ENCODE measurements around the gene DNAJB8. TPM values are rescaled to one million over a fixed set of nuclear protein-coding genes. Genes with fewer than 3 reads are reported as not detected.
A peak's percentile ranks its signal among the peaks of the same experiment; 100 is the strongest.

DNAJB8 gene
- total RNA-seq, 1 donor from 2014 or later: not detected

DNA sequence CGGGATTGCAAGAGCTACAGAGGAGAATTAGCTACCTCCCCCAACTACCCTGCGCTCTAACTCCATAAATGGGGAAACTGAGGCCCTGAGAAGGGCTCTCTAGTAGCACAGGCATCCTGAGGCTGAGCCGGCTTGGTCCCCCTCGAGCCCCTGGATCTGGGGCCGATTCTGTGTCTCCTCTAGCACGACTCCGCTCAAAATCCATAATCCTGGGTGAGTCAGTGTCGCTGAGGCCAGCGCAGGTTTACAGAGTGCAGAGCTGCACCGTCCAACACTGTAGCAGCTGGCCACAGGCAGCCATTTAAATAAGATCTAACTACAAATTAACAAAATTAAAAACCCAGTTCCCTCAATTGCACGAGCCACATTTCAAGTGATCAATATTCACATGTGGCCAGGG lies 15.5 kb upstream of the DNAJB8 start:
- Histone ChIP-seq H3K9me3 (no peaks in the 10 kb centered on the region), H3K4me1 (peaks cover 32% of the 10 kb centered on the region), H3K27me3 (ENCODE audit: low read depth) (peaks cover 75% of the 10 kb centered on the region), H3K36me3 (peaks cover 10% of the 10 kb centered on the region), H3K4me3 (peak overlapping the region; percentile 65), H3K27ac (peak overlapping the region; percentile 60)
- TF ChIP-seq, protein P1, sequence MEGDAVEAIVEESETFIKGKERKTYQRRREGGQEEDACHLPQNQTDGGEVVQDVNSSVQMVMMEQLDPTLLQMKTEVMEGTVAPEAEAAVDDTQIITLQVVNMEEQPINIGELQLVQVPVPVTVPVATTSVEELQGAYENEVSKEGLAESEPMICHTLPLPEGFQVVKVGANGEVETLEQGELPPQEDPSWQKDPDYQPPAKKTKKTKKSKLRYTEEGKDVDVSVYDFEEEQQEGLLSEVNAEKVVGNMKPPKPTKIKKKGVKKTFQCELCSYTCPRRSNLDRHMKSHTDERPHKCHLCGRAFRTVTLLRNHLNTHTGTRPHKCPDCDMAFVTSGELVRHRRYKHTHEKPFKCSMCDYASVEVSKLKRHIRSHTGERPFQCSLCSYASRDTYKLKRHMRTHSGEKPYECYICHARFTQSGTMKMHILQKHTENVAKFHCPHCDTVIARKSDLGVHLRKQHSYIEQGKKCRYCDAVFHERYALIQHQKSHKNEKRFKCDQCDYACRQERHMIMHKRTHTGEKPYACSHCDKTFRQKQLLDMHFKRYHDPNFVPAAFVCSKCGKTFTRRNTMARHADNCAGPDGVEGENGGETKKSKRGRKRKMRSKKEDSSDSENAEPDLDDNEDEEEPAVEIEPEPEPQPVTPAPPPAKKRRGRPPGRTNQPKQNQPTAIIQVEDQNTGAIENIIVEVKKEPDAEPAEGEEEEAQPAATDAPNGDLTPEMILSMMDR (IDR thresholded peaks at IDR 0.05): no peak
- intact Hi-C loops (cut with DNase I): no loop called here
- DNase-seq (peak; percentile 34), ATAC-seq (no peak)

DNA sequence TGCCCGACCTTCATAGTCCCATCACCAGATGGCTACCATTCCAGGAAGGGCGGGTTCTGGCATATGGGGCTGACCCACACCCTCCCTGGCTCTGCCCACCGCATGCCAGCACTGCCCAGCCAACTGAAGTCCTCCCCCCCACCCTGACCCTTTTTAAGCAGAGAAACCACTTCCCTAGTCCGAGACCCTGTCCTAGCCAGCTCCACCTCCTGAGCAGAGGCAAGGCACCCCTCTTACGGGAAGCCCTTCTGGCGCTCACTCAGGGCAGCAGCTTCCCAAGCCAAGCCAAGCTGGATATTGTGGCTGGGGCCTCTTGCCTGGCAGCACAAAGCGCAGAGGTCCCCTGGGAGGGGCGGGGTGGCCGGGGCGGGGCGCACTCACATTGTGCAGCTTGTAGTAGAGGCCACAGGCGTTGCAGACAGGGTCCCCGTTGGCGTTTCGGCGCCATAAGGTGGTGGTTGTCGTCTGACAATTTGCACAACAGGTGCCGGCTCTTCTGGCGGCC lies 14.8 kb upstream of the DNAJB8 start:
- Histone ChIP-seq H3K36me3 (peaks cover 10% of the 10 kb centered on the region), H3K9me3 (no peaks in the 10 kb centered on the region), H3K4me1 (peaks cover 25% of the 10 kb centered on the region), H3K27me3 (ENCODE audit: low read depth) (peaks cover 71% of the 10 kb centered on the region), H3K4me3 (peak overlapping the region; percentile 32), H3K27ac (peak overlapping the region; percentile 60)
- DNase-seq (peak; percentile 52), ATAC-seq (peak in 1 of 2 donors; percentile 25)
- intact Hi-C loops (cut with DNase I): no loop called here
- TF ChIP-seq, protein P1 (IDR thresholded peaks at IDR 0.05): no peak

DNA sequence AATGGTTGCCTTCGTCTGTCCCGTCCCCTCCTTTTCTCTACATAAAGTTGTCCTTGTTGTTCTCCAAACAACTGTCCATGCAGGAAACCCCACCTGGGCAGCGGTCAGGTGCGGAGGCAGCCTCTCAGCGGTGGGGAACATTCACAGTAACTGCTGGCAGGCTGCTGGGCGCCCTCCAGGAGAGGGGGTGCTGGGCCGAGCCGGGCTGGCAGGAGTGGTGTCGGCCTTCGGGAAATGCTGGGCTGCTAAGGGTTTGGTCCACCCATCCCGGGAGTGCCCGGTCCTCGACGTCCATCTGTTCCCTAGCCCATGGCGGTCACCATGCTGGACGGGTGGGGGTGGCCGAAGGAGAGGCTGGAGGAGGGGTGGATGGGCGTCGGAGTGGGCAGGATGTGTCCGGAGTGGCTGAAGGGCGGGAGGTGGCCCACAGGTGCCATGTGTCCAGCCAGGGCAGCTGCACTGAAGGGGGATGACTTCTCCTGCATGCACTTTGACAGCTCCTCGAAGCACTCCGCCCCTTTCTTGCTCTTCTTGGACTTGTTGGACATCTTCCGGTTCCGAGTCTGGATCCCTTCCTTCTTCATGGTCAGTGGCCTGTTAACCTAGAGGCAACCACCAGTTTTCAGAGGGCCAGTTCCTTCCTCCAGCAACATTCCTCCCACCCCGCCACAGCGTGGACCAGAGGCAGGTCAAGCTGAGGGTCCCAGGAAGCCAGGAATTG lies 14.2 kb upstream of the DNAJB8 start:
- intact Hi-C loops (cut with DNase I): no loop called here

DNA sequence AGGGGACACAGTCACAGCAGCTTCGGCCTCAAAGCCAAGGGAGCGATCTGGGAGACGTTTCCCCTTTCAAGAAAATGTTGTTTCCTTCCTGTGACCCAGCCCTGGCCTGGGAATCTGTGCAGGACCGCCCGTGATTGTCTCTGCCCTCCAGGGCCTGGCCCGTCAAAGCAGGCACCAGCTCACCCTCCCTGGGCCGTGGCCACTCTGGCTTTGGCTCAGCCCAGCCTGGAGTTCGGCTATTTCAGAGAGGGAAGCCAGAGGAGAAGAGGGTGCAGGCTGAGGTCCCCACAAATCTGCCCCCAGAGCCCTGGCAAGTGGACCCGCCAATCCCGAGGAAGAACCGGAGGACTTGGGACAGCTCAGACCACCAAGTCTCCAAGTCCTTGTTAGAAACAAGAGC lies 13.6 kb upstream of the DNAJB8 start:
- H3K9me3 ChIP-seq: no peaks in the 10 kb centered on the region
- ATAC-seq: no peak
- peaks cover 59% of the 10 kb centered on the region for H3K27me3 ChIP-seq (ENCODE audit: low read depth)
- peak overlapping the region; percentile 32 for H3K4me3 ChIP-seq
- H3K36me3 ChIP-seq: peaks cover 10% of the 10 kb centered on the region
- TF ChIP-seq, protein P1 (IDR thresholded peaks at IDR 0.05): no peak
- no peak overlapping the region for H3K27ac ChIP-seq
- intact Hi-C loops (cut with DNase I): no loop called here
- DNase-seq: no peak
- peaks cover 23% of the 10 kb centered on the region for H3K4me1 ChIP-seq

More for the DNA sequence above, 14.2 kb upstream of the DNAJB8 start:
- no peak for DNase-seq
- no peak for ATAC-seq
- peak overlapping the region; percentile 60 for H3K27ac ChIP-seq
- H3K9me3 ChIP-seq: no peaks in the 10 kb centered on the region
- H3K27me3 ChIP-seq (ENCODE audit: low read depth): peaks cover 65% of the 10 kb centered on the region
- H3K36me3 ChIP-seq: peaks cover 10% of the 10 kb centered on the region
- peaks cover 23% of the 10 kb centered on the region for H3K4me1 ChIP-seq
- TF ChIP-seq, protein P1 (IDR thresholded peaks at IDR 0.05): no peak
- H3K4me3 ChIP-seq: peak overlapping the region; percentile 32

DNA sequence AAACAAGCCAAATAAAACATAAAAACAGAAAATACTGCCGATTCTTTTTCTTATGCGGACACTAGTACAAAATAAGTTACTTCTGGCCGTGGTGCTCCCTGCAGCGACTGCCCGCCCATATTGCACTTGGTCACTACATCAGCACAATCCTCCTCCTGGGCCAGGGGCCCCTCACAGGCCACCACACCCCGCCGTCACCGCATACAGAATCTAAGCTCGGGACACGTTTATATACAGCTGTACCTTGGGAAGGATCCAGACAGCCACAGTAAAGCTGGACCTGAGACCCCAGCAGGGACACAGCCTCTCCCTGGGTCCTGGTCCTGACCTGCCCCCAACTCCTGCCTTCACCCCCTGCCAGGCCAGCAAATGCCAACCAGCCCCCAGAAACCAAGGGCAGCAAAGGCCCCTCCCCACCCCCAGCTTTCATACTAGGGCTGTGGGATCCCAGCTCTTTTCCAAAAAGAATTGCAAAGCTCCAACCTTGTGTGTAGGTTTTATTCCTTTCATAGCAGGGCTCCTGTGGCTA lies 12.9 kb upstream of the DNAJB8 start:
- Histone ChIP-seq H3K27me3 (ENCODE audit: low read depth) (peaks cover 52% of the 10 kb centered on the region), H3K4me1 (peaks cover 23% of the 10 kb centered on the region), H3K27ac (no peak overlapping the region), H3K36me3 (peaks cover 10% of the 10 kb centered on the region), H3K9me3 (no peaks in the 10 kb centered on the region), H3K4me3 (no peak overlapping the region)
- intact Hi-C loops (cut with DNase I): no loop called here
- TF ChIP-seq, protein P1 (IDR thresholded peaks at IDR 0.05): no peak
- DNase-seq (no peak), ATAC-seq (no peak)
